PFSK-1 (cell line): ENCODE data around the gene UIMC1.

ENCODE experiments used
- FOXP2 ChIP-seq: optimal IDR thresholded peaks from 2 replicates; pipeline ENCODE3; 2011; ENCODE audit warnings: borderline replicate concordance, control low read depth, inconsistent platforms; ENCODE audit not compliant: insufficient read depth; ENCODE audit errors: extremely low read length, extremely low read depth
- POLR2AphosphoS5 ChIP-seq: IDR thresholded peaks from 2 replicates; pipeline ENCODE4 v1.6.1; 2012; ENCODE audit warnings: low read depth, mild to moderate bottlenecking, control low read depth, low read length, moderate library complexity
- REST ChIP-seq, 2 experiments: IDR thresholded peaks; 2 replicates each; pipeline versions ENCODE4 v1.6.1 to v1.8.0; 2011 to 2012; ENCODE audit warnings: low read depth in 2 of 2, low read length in 2 of 2, control low read depth in 1 of 2, inconsistent platforms in 1 of 2, mild to moderate bottlenecking in 1 of 2, moderate library complexity in 1 of 2; ENCODE audit not compliant: insufficient read depth in 1 of 2
- SIN3A ChIP-seq: IDR thresholded peaks from 2 replicates; pipeline ENCODE4 v1.6.1; 2012; ENCODE audit warnings: mild to moderate bottlenecking, low read length, moderate library complexity, borderline replicate concordance; ENCODE audit not compliant: insufficient read depth
- TAF1 ChIP-seq: IDR thresholded peaks from 2 replicates; pipeline ENCODE4 v1.6.1; 2012; ENCODE audit warnings: low read length, control low read depth, borderline replicate concordance; ENCODE audit not compliant: insufficient read depth

The UIMC1 gene

DNA sequence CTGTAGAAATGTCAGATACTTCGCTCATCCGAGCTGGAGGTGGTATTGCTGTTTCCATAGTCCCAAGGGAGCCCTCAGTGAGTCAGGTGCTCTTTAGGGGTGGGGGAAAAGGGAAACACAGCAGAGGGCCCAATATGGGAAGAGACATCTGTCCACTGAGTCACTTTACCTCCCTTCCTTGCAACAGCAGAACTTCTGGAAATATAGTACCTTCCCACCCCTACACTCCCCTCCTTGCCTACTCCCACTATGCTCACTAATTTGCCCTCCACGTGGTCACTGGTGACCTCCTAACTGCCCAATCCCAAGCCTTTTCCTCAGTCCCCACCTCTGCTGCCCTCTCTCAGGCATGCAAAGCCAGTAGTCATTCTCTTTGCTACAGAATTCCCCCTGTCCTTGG is 109.3 kb downstream of the UIMC1 start:
- TF ChIP-seq TAF1: no peak
- no peak for TF ChIP-seq SIN3A
- TF ChIP-seq REST (IDR thresholded peaks at IDR 0.05; ENCODE audit: insufficient read depth in 1 of 2, low read depth in 2 of 2, low read length in 2 of 2): no peak

GRCh38 chr5:176895831-176896230 is 110.7 kb downstream of the UIMC1 start:
- TF ChIP-seq SIN3A (no peak), REST (IDR thresholded peaks at IDR 0.05; ENCODE audit: insufficient read depth in 1 of 2, low read depth in 2 of 2, low read length in 2 of 2) (no peak), POLR2AphosphoS5 (no peak), FOXP2 (no peak), TAF1 (no peak)

GRCh38 chr5:176894298-176894697 is 112.3 kb downstream of the UIMC1 start:
- TF ChIP-seq TAF1: no peak
- no peak for TF ChIP-seq FOXP2
- TF ChIP-seq REST (IDR thresholded peaks at IDR 0.05; ENCODE audit: insufficient read depth in 1 of 2, low read depth in 2 of 2, low read length in 2 of 2): no peak

DNA sequence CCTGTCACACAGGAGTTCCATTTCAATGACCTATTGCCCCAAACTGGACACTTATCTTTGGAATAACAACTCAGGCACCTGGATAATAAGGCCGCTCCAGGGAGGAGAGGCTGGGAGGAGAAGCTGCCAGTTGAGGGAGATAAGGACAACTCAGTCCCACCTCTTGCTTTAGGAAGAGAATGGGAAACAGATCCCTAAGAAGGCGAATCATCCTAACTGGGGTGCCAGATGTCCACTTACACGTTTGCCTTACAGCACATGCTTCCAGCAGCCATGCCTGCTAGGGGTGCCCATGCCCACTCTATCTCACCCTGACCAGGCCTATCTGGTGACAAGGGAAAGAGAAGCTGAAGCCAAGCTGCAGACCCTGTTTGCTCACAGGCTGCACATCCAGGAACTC is 113.9 kb downstream of the UIMC1 start:
- TF ChIP-seq POLR2AphosphoS5 (no peak), SIN3A (no peak), FOXP2 (no peak), TAF1 (no peak), REST (IDR thresholded peaks at IDR 0.05; ENCODE audit: insufficient read depth in 1 of 2, low read depth in 2 of 2, low read length in 2 of 2) (no peak)

DNA sequence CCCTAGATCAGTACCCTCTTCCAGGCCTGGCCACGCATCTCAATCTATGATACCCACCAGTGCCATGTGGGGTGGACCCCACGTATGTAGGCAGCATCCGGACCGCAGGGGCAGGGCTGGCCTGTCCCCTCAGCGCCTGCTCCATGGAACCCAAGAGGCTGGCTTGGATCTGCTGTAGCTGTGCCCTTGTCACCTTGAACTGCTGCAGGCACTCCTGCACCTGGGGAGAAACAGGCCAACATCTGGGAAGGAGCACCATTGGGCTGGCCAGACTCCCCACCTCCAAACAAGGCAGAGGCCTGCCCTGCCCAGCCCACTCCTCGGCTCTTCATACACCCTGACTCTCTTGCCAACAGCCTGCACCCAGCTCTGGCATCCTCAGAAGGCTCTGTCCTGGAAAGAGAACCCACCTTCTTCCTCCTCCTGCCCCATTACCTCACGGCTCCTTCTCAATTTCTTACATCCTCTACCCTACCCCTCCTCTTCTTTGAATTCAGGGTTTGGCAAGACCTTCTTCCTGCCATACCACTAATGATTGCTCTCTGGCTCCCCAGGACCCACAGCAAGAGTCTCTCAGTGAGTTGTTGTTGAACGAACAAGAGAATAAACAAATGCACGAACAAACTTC is 115.1 kb downstream of the UIMC1 start:
- TF ChIP-seq TAF1: no peak
- TF ChIP-seq FOXP2: no peak
- TF ChIP-seq POLR2AphosphoS5: no peak
- no peak for TF ChIP-seq SIN3A
- TF ChIP-seq REST (IDR thresholded peaks at IDR 0.05; ENCODE audit: insufficient read depth in 1 of 2, low read depth in 2 of 2, low read length in 2 of 2): no peak
